HG02884 (cell line): ENCODE results near the gene PDHX.
"Not testable (repeated sequence)": the region's sequence is repeated elsewhere in the genome, so short reads cannot be mapped to it uniquely, and the experiment has no call there.

Experiments used
- ATAC-seq: cut with Tn5 transposase; IDR thresholded peaks from one replicate; pipeline ENCODE4 v1.9.1; 2021; ENCODE audit warnings: mild to moderate bottlenecking, moderate library complexity; ENCODE audit not compliant: unreplicated experiment

PDHX gene

GRCh38 chr11:34916015-34916842 is at the start of gene PDHX, which contains the start of gene APIP:
Gene PDHX, plus strand, starts transcription at chr11:34916618. Its CDS starts 38 bp downstream, at chr11:34916656.
Gene APIP, minus strand, starts transcription at chr11:34916379. Its CDS starts 95 bp downstream, at chr11:34916284.
- peak; percentile 88 for ATAC-seq

- ATAC-seq = no peak
These were observed 47.0 kb upstream of the PDHX start for GRCh38 chr11:34869425-34869824.

- ATAC-seq = no peak
These were observed 45.7 kb upstream of the PDHX start for GRCh38 chr11:34870548-34871196.

- ATAC-seq = no peak
These were observed 42.2 kb upstream of the PDHX start for GRCh38 chr11:34874202-34874601.

- ATAC-seq = no peak
These were observed 38.9 kb upstream of the PDHX start for GRCh38 chr11:34877375-34877975.

GRCh38 chr11:34881900-34882299 is 34.5 kb upstream of the PDHX start:
- no peak for ATAC-seq

- ATAC-seq = no peak
These were observed 29.8 kb upstream of the PDHX start for GRCh38 chr11:34886609-34887008.

- ATAC-seq = no peak
These were observed 29.2 kb upstream of the PDHX start for GRCh38 chr11:34887260-34887659.

GRCh38 chr11:34890089-34890488 is 26.3 kb upstream of the PDHX start:
- ATAC-seq = no peak

GRCh38 chr11:34890812-34891211 is 25.6 kb upstream of the PDHX start:
- ATAC-seq = no peak

GRCh38 chr11:34891611-34892010 is 24.8 kb upstream of the PDHX start:
- no peak for ATAC-seq

GRCh38 chr11:34893416-34893815 is 23.0 kb upstream of the PDHX start:
- no peak for ATAC-seq

GRCh38 chr11:34896191-34896590 is 20.2 kb upstream of the PDHX start:
- ATAC-seq = not testable (repeated sequence)

GRCh38 chr11:34897171-34897870 is 19.1 kb upstream of the PDHX start:
- ATAC-seq = no peak

GRCh38 chr11:34898474-34898873 is 17.9 kb upstream of the PDHX start:
- no peak for ATAC-seq

GRCh38 chr11:34899633-34900016 is 16.8 kb upstream of the PDHX start:
- no peak for ATAC-seq

GRCh38 chr11:34904421-34904955 is 11.9 kb upstream of the PDHX start:
- no peak for ATAC-seq

GRCh38 chr11:34905666-34906065 is 10.8 kb upstream of the PDHX start:
- no peak for ATAC-seq

GRCh38 chr11:34907934-34908593 is 8.4 kb upstream of the PDHX start:
- peak; percentile 70 for ATAC-seq

- no peak for ATAC-seq
These were observed 7.0 kb upstream of the PDHX start for GRCh38 chr11:34909415-34909814.
